Mesenchymal stem cell (in vitro differentiated cells and primary cell): ENCODE results near the gene PLIN1.

Experiments used
- DNase-seq: peaks from one replicate; pipeline ENCODE4 v3.0.0-alpha.2; 2013
- H2AFZ ChIP-seq: one replicate; pipeline ENCODE4 v1.6.1; 2013; ENCODE audit warnings: low read depth, mild to moderate bottlenecking, control low read depth, inconsistent platforms, low read length, moderate library complexity
- H2AK5ac ChIP-seq: 2 replicates; pipeline ENCODE4 v1.6.1; 2013; ENCODE audit warnings: low read length, moderate library complexity, mild to moderate bottlenecking, inconsistent platforms; ENCODE audit not compliant: severe bottlenecking
- H2BK120ac ChIP-seq: one replicate; pipeline ENCODE4 v1.6.1; 2013; ENCODE audit warnings: low read depth, mild to moderate bottlenecking, inconsistent platforms, low read length, moderate library complexity
- H2BK12ac ChIP-seq, 2 experiments: one replicate each; pipeline ENCODE4 v1.6.1; 2013; ENCODE audit warnings: inconsistent platforms in 2 of 2, low read length in 2 of 2, mild to moderate bottlenecking in 2 of 2, moderate library complexity in 2 of 2, control low read depth in 1 of 2
- H2BK15ac ChIP-seq: one replicate; pipeline ENCODE4 v1.6.1; 2013; ENCODE audit warnings: mild to moderate bottlenecking, low read depth, inconsistent platforms; ENCODE audit not compliant: poor library complexity, severe bottlenecking
- H2BK5ac ChIP-seq: 2 replicates; pipeline ENCODE4 v1.6.1; 2013; ENCODE audit warnings: low read depth, mild to moderate bottlenecking, low read length, control low read depth, inconsistent platforms; ENCODE audit not compliant: poor library complexity, severe bottlenecking
- H3K14ac ChIP-seq, 2 experiments: one replicate each; pipeline ENCODE4 v1.6.1; 2013; ENCODE audit warnings: inconsistent platforms in 2 of 2, low read length in 2 of 2, control low read depth in 1 of 2, mild to moderate bottlenecking in 1 of 2, moderate library complexity in 1 of 2
- H3K18ac ChIP-seq, 2 experiments: one replicate each; pipeline ENCODE4 v1.6.1; 2013; ENCODE audit warnings: inconsistent platforms in 2 of 2, low read length in 2 of 2, control low read depth in 1 of 2, low read depth in 1 of 2, mild to moderate bottlenecking in 1 of 2
- H3K23ac ChIP-seq, 2 experiments: one replicate each; pipeline ENCODE4 v1.6.1; 2013; ENCODE audit warnings: inconsistent platforms in 2 of 2, low read length in 2 of 2, mild to moderate bottlenecking in 2 of 2, moderate library complexity in 2 of 2, control low read depth in 1 of 2
- H3K27ac ChIP-seq: 2 replicates; pipeline ENCODE4 v1.5.1; 2013; ENCODE audit warnings: mild to moderate bottlenecking, moderate library complexity, low read length, control low read depth, inconsistent platforms; ENCODE audit not compliant: poor library complexity, severe bottlenecking
- H3K27me3 ChIP-seq, 2 experiments: 2 replicates each; pipeline versions ENCODE4 v1.6.1 to v1.7.0; 2013; ENCODE audit warnings: low read length in 2 of 2, mild to moderate bottlenecking in 2 of 2, moderate library complexity in 2 of 2, control low read depth in 1 of 2, inconsistent platforms in 1 of 2; ENCODE audit not compliant: control insufficient read depth in 1 of 2, insufficient read depth in 1 of 2
- H3K36me3 ChIP-seq, 2 experiments: 2 replicates each; pipeline versions ENCODE4 v1.6.1 to v1.7.0; 2013; ENCODE audit warnings: low read length in 2 of 2, control low read depth in 1 of 2, inconsistent platforms in 1 of 2, low read depth in 1 of 2, mild to moderate bottlenecking in 1 of 2; ENCODE audit not compliant: insufficient read depth in 2 of 2, control insufficient read depth in 1 of 2
- H3K4ac ChIP-seq, 2 experiments: one replicate each; pipeline ENCODE4 v1.6.1; 2013; ENCODE audit warnings: inconsistent platforms in 2 of 2, low read length in 2 of 2, mild to moderate bottlenecking in 2 of 2, moderate library complexity in 2 of 2, control low read depth in 1 of 2, low read depth in 1 of 2
- H3K4me1 ChIP-seq: 2 replicates; pipeline ENCODE4 v1.6.1; 2013; ENCODE audit warnings: low read depth, low read length, control low read depth; ENCODE audit not compliant: control insufficient read depth, insufficient read depth
- H3K4me2 ChIP-seq: 2 replicates; pipeline ENCODE4 v1.6.1; 2013; ENCODE audit warnings: low read length, mild to moderate bottlenecking, inconsistent platforms; ENCODE audit not compliant: poor library complexity, severe bottlenecking
- H3K4me3 ChIP-seq, 2 experiments: 2 replicates each; pipeline versions ENCODE4 v1.5.1 to v1.7.0; 2013; ENCODE audit warnings: low read length in 2 of 2, mild to moderate bottlenecking in 2 of 2, control low read depth in 1 of 2, low read depth in 1 of 2; ENCODE audit not compliant: insufficient read depth in 1 of 2
- H3K79me1 ChIP-seq: replicated peaks from 2 replicates; pipeline ENCODE4 v1.6.1; 2013; ENCODE audit warnings: mild to moderate bottlenecking, control low read depth, low read length, inconsistent platforms; ENCODE audit not compliant: poor library complexity, severe bottlenecking
- H3K9ac ChIP-seq: 2 replicates; pipeline ENCODE4 v1.7.0; 2013; ENCODE audit warnings: mild to moderate bottlenecking, low read length, moderate library complexity
- H3K9me3 ChIP-seq: 2 replicates; pipeline ENCODE4 v1.7.0; 2013; ENCODE audit warnings: mild to moderate bottlenecking, low read length; ENCODE audit not compliant: control insufficient read depth
- H4K8ac ChIP-seq: one replicate; pipeline ENCODE4 v1.6.1; 2013; ENCODE audit warnings: inconsistent platforms, mild to moderate bottlenecking, low read length, moderate library complexity
- H4K91ac ChIP-seq: one replicate; pipeline ENCODE4 v1.6.1; 2013; ENCODE audit warnings: mild to moderate bottlenecking, low read length, inconsistent platforms
- WGBS: methylation state at CpG from one replicate; pipeline ENCODE4 v1.1.7; 2013; ENCODE audit warnings: mixed read lengths; 5-methylcytosine and 5-hydroxymethylcytosine counted together

Gene PLIN1

GRCh38 chr15:89669941-89670340, 9.2 kb downstream of the PLIN1 start:
- Histone ChIP-seq H3K4ac (no peak overlapping the region), H3K79me1 (no peaks in the 10 kb centered on the region), H2BK5ac (no peak overlapping the region), H3K9ac (no peak overlapping the region), H4K91ac (no peak overlapping the region), H3K27ac (no peak overlapping the region), H4K8ac (peak overlapping the region; percentile 20), H3K4me3 (no peak overlapping the region), H3K9me3 (no peaks in the 10 kb centered on the region), H2AK5ac (no peak overlapping the region), H3K23ac (no peak overlapping the region), H3K18ac (no peak overlapping the region), H2BK15ac (no peak overlapping the region), H3K4me1 (peaks cover 9% of the 10 kb centered on the region), H3K36me3 (peaks cover 0 to 4% of the 10 kb centered on the region in 2 experiments), H3K14ac (no peak overlapping the region), H3K4me2 (no peak overlapping the region), H2AFZ (no peak overlapping the region), H2BK12ac (no peak overlapping the region), H3K27me3 (no peaks in the 10 kb centered on the region), H2BK120ac (no peak overlapping the region)
- DNase-seq, result no peak
- 92% methylated on average over 15 of the region's 15 CpGs for WGBS

GRCh38 chr15:89669309-89669865, 9.8 kb downstream of the PLIN1 start:
- Histone ChIP-seq H3K14ac (no peak overlapping the region), H3K9me3 (no peaks in the 10 kb centered on the region), H3K36me3 (peaks cover 0 to 4% of the 10 kb centered on the region in 2 experiments), H4K91ac (no peak overlapping the region), H4K8ac (no peak overlapping the region), H2BK120ac (no peak overlapping the region), H2BK12ac (no peak overlapping the region), H3K79me1 (no peaks in the 10 kb centered on the region), H3K4me2 (no peak overlapping the region), H2AFZ (no peak overlapping the region), H3K4me3 (no peak overlapping the region), H3K27ac (no peak overlapping the region), H2BK5ac (no peak overlapping the region), H3K23ac (no peak overlapping the region), H3K9ac (no peak overlapping the region), H3K27me3 (no peaks in the 10 kb centered on the region), H3K18ac (no peak overlapping the region), H2AK5ac (no peak overlapping the region), H3K4ac (no peak overlapping the region), H3K4me1 (peaks cover 9% of the 10 kb centered on the region), H2BK15ac (no peak overlapping the region)
- DNase-seq, result no peak
- WGBS, result 82% methylated on average over 8 of the region's 9 CpGs

GRCh38 chr15:89668171-89668570, 11.0 kb downstream of the PLIN1 start:
- peaks cover 0 to 4% of the 10 kb centered on the region in 2 experiments for H3K36me3 ChIP-seq
- no peak overlapping the region for H2BK5ac ChIP-seq
- no peak overlapping the region for H3K27ac ChIP-seq
- H2AK5ac ChIP-seq, result no peak overlapping the region
- no peak overlapping the region for H4K8ac ChIP-seq
- H4K91ac ChIP-seq, result no peak overlapping the region
- H3K4me1 ChIP-seq, result peaks cover 12% of the 10 kb centered on the region
- no peak overlapping the region for H3K4me3 ChIP-seq
- no peak overlapping the region for H2BK12ac ChIP-seq
- no peak for DNase-seq
- H3K23ac ChIP-seq, result no peak overlapping the region
- no peak overlapping the region for H2AFZ ChIP-seq
- H3K79me1 ChIP-seq, result no peaks in the 10 kb centered on the region
- no peak overlapping the region for H3K9ac ChIP-seq
- 98% methylated on average over 3 of the region's 3 CpGs for WGBS
- no peak overlapping the region for H3K14ac ChIP-seq
- no peak overlapping the region for H3K18ac ChIP-seq
- H2BK120ac ChIP-seq, result no peak overlapping the region
- no peaks in the 10 kb centered on the region for H3K9me3 ChIP-seq
- no peaks in the 10 kb centered on the region for H3K27me3 ChIP-seq
- no peak overlapping the region for H3K4ac ChIP-seq
- H2BK15ac ChIP-seq, result no peak overlapping the region
- no peak overlapping the region for H3K4me2 ChIP-seq

- 93% methylated on average over 5 of the region's 7 CpGs for WGBS
- H3K4me3 ChIP-seq, result no peak overlapping the region
- no peaks in the 10 kb centered on the region for H3K79me1 ChIP-seq
- no peak overlapping the region for H3K23ac ChIP-seq
- no peak overlapping the region for H3K9ac ChIP-seq
- H3K14ac ChIP-seq, result no peak overlapping the region
- H2BK5ac ChIP-seq, result no peak overlapping the region
- H3K18ac ChIP-seq, result no peak overlapping the region
- H4K91ac ChIP-seq, result no peak overlapping the region
- peaks cover 17% of the 10 kb centered on the region for H3K4me1 ChIP-seq
- H2BK120ac ChIP-seq, result no peak overlapping the region
- no peak overlapping the region for H3K4ac ChIP-seq
- H2BK12ac ChIP-seq, result no peak overlapping the region
- no peaks in the 10 kb centered on the region for H3K9me3 ChIP-seq
- H2AFZ ChIP-seq, result no peak overlapping the region
- H2BK15ac ChIP-seq, result no peak overlapping the region
- H3K27ac ChIP-seq, result no peak overlapping the region
- no peak for DNase-seq
- H3K36me3 ChIP-seq, result peaks cover 0 to 4% of the 10 kb centered on the region in 2 experiments
- H2AK5ac ChIP-seq, result no peak overlapping the region
- H3K27me3 ChIP-seq, result no peaks in the 10 kb centered on the region
- H4K8ac ChIP-seq, result no peak overlapping the region
- H3K4me2 ChIP-seq, result no peak overlapping the region
Measured at GRCh38 chr15:89667706-89667960, 11.5 kb downstream of the PLIN1 start.
